GM12865 (cell line): ENCODE measurements around the gene SCN5A.

Experiments
- DNase-seq: peaks from one replicate; pipeline ENCODE4 v3.0.0; 2010; ENCODE audit warnings: low read depth
- H3K4me3 ChIP-seq: 2 replicates; pipeline ENCODE4 v1.5.1; 2011; ENCODE audit warnings: mild to moderate bottlenecking, low read depth, low read length, control low read depth
- CTCF ChIP-seq: IDR thresholded peaks from 2 replicates; pipeline ENCODE4 v1.5.1; 2011; ENCODE audit warnings: low read length, control low read depth, low read depth, inconsistent platforms; ENCODE audit not compliant: insufficient read depth; ENCODE audit errors: missing control alignments

Gene SCN5A

GRCh38 chr3:38647217-38647970 is 2.1 kb downstream of the SCN5A start:
- H3K4me3 ChIP-seq = no peak overlapping the region
- TF ChIP-seq CTCF = no peak
- no peak for DNase-seq

- H3K4me3 ChIP-seq = no peak overlapping the region
- peak; percentile 59 for DNase-seq
- TF ChIP-seq CTCF = peak; percentile 47
Observed at GRCh38 chr3:38646630-38647029, 2.9 kb downstream of the SCN5A start.

- DNase-seq = no peak
- TF ChIP-seq CTCF = no peak
- H3K4me3 ChIP-seq = no peak overlapping the region
Observed at GRCh38 chr3:38646062-38646461, 3.4 kb downstream of the SCN5A start.

GRCh38 chr3:38645601-38646000 is 3.9 kb downstream of the SCN5A start:
- no peak for TF ChIP-seq CTCF
- no peak overlapping the region for H3K4me3 ChIP-seq
- DNase-seq = no peak

GRCh38 chr3:38645076-38645475 is 4.4 kb downstream of the SCN5A start:
- no peak for TF ChIP-seq CTCF
- DNase-seq = no peak
- H3K4me3 ChIP-seq = no peak overlapping the region

GRCh38 chr3:38644662-38645053 is 4.8 kb downstream of the SCN5A start:
- no peak for DNase-seq
- no peak for TF ChIP-seq CTCF
- no peak overlapping the region for H3K4me3 ChIP-seq

- no peak overlapping the region for H3K4me3 ChIP-seq
- no peak for DNase-seq
- TF ChIP-seq CTCF = no peak
Observed at GRCh38 chr3:38644016-38644661, 5.3 kb downstream of the SCN5A start.
